GM21529 (cell line): ENCODE results near the gene NET1.
"Not testable (repeated sequence)": the region's sequence is repeated elsewhere in the genome, so short reads cannot be mapped to it uniquely, and the experiment has no call there.

Experiments used
- ATAC-seq: cut with Tn5 transposase; IDR thresholded peaks from one replicate; pipeline ENCODE4 v1.9.1; 2021; ENCODE audit not compliant: unreplicated experiment

Gene NET1, protein sequence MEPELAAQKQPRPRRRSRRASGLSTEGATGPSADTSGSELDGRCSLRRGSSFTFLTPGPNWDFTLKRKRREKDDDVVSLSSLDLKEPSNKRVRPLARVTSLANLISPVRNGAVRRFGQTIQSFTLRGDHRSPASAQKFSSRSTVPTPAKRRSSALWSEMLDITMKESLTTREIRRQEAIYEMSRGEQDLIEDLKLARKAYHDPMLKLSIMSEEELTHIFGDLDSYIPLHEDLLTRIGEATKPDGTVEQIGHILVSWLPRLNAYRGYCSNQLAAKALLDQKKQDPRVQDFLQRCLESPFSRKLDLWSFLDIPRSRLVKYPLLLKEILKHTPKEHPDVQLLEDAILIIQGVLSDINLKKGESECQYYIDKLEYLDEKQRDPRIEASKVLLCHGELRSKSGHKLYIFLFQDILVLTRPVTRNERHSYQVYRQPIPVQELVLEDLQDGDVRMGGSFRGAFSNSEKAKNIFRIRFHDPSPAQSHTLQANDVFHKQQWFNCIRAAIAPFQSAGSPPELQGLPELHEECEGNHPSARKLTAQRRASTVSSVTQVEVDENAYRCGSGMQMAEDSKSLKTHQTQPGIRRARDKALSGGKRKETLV

DNA sequence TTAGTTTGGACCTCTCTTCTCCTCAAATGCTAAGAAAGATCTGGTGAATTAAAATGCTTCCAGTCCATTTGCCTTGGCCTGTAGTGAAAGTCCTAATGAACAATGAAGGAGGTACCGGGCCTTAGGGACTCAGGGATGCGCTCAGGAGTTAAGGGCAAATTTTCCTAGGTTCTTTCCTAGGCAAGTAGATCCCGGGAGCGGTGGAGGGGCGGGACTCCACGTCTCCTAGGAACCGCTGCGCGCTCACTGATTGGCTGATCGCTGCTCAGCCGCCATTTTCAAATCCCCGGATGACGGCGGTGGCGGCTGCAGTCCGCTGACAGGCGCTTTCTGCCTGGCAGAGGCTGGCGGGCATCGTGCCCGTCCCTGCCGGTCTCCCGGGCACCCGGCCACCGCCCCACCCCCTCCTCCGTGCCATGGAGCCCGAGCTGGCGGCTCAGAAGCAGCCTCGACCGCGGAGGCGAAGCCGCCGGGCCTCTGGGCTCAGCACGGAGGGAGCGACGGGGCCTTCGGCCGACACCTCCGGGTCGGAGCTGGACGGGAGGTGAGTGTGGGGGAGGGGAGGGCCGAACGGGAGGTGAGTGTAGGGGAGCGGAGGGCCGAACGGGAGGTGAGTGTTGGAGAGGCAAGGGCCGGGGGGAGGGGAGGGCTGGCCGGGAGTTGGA lies at the start of gene NET1:
Gene NET1, plus strand, starts transcription at position 281 of the 665 bp plus-strand sequence. Its CDS starts 136 bp downstream, at position 417.
- peak; percentile 98 for ATAC-seq

DNA sequence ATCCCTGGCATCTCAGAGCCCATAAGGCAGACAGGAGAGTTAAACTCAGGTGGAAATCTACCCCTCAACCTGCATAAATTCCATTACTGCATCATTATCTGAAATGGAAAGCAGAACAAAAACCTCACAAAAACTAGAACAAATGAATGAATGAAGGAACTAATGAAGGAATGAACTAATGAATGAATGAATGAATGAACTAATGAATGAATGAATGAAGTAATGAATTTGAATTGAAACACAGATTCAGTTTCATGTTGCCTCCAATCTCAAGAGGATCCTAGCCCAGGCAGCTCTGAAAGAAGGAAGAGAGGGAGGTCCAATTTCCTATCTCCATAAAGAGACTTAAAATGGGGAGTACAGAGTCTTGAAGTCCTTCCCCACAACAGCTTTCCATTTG lies 49.5 kb upstream of the NET1 start:
- no peak for ATAC-seq

DNA sequence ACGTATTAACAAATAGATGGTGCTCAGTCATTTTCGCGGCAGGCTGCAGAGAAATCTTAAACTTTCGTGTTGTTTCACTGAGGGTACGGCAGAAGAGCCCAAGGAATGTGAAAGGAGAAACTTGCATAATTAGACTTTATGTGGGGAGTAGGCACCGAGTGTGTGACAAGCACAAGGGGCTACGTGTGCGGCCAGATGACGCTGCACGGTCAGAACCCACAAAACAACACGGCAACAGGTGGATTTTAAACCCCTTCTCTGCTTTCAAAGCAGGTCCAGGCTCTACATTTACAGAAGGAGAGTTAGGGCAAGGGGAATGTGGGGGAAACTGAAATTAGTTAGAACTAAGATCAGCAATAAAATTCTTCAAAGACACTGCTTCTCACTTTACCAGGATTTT lies 48.0 kb upstream of the NET1 start:
- ATAC-seq = no peak

DNA sequence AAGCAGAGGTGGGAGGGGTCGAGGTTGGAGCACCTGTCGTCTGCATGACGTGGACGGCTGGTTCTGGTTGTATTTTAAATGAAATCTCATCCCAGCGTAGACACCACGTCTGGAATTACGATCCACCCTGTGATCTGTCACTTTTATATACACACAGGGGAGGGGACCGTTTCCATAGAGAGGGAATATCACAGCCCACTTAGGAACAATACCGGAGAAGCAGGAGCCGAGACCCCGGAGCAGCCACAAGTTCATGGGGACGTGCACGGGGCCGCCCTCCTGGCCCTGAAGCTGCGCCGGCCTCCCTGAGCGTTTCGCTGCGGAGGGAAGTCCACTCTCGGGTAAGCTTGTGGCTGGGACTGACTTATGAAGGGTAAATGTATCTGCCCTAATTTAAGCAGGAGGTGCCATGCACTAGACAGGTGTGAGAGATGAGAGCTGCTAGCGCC lies 47.4 kb upstream of the NET1 start, which contains the start of gene UCN3:
Gene UCN3, plus strand, starts transcription at position 77 of the 449 bp plus-strand sequence. CDS start 8,755 bp downstream, outside the sequence.
- ATAC-seq = no peak

DNA sequence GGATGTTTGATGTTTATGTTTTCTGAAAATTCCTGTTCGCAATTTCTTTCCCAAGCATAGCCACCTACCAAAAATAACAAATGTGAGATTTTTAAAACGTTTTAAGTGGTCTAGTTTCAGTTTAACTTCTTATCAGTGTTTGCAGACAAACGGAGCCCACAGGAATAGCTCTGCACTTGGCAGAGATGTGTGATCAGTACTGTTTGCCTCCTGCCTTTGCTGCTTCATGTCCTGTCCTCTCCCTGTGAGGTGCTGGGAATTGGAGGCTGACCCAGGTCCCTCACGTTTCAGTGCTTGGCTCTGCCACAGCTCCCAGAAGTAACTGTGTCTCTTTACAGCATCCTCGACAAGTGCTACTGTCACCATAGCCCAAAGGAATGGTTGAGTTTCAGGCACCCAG lies 46.4 kb upstream of the NET1 start:
- ATAC-seq = no peak

DNA sequence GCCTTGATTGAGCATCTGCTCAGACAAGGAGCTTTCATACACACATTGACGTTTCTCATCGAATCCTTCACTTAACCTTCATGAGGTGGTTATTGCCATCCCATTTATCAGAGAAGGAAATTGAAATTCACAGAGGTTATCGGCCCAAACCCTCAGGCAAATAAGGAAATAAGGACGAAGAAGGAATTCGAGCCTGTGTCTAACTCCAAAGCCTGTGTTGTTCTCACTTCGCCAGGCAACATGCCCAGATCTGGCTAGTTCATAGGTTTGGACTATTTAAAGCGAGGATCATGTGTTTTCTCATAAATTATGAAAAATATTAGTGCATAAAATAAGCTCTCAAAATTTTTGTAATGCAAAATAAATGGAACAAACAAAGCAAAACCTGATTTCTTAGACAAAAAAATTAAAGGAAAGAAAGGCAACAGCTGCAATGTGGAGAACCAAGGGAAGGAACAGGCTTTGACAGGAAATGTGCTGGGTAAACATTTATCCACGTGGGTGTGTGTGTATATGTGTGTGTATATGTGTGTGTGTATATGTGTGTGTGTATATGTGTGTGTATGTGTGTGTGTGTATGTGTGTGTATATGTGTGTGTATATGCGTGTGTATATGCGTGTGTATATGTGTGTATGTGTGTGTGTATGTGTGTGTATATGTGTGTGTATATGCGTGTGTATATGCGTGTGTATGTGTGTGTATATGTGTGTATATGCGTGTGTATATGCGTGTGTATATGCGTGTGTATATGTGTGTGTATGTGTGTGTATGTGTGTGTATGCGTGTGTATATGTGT lies 42.8 kb upstream of the NET1 start:
- no peak for ATAC-seq

DNA sequence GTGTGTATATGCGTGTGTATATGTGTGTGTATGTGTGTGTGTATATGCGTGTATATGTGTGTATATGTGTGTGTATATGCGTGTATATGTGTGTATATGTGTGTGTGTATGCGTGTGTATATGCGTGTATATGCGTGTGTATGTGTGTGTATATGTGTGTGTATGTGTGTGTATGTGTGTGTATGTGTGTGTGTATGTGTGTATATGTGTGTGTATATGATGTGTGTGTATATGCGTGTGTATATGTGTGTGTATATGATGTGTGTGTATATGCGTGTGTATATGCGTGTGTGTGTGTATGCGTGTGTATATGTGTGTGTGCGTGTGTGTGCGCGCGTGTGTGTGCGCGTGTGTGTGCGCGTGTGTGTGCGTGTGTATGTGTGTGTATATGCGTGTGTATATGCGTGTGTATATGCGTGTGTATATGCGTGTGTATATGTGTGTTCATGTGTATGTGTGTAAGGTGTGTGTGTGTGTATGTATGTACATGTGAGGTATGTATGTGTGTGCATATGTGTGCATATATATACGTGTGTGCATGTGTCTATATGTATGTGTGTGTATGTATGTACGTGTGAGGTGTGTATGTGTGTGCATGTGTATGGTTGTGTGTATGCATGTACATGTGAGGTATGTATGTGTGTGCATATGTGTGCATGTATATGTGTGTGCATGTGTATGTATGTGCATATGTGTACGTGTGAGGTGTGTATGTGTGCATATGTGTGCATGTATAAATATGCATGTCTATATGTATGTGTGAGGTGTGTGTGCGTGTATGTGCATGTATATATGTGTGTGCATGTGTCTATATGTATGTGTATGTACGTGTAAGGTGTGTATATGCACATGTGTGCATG lies 41.6 kb upstream of the NET1 start:
- ATAC-seq = no peak

DNA sequence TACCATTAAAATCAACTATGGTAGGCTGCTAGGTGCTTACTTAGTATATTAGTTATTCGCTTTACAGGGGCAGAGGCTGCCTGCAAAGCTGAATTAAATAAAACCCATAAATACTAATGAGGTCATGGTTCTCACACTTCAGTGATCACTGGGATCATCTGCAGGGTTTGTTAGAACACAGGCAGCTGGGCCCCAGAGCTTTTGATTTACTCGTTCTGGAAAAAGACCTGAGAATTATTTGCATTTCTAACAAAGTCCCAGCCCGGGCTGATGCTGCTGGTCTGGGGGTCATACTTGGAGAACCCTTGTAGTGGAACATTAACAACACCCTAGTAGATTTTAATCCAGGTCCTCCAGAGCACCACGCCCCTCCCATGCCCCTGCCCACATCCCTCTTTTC lies 39.0 kb upstream of the NET1 start:
- no peak for ATAC-seq

DNA sequence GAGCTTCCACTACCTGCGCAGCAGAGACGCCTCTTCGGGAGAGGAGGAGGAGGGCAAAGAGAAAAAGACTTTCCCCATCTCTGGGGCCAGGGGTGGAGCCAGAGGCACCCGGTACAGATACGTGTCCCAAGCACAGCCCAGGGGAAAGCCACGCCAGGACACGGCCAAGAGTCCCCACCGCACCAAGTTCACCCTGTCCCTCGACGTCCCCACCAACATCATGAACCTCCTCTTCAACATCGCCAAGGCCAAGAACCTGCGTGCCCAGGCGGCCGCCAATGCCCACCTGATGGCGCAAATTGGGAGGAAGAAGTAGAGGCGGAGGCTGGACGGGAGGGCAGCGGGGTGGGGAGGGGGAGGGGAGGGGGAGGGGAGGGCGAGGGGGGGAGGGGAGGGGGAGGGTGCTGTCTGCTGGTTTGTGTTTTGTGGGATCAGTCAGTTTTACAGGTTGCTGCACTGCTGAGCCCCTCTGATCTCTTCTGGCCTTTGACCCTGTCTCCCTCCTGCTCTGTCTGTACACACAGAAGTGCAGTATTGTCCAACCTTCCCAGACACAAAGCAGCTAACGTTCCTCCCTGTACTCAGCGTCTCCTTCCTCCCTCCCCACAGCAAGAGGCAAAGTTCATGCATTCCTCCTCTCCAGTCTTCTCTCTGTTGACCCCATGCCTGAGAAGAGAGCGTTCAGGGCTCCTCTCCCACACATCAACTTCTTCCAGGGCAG lies 38.3 kb upstream of the NET1 start:
- ATAC-seq = no peak

DNA sequence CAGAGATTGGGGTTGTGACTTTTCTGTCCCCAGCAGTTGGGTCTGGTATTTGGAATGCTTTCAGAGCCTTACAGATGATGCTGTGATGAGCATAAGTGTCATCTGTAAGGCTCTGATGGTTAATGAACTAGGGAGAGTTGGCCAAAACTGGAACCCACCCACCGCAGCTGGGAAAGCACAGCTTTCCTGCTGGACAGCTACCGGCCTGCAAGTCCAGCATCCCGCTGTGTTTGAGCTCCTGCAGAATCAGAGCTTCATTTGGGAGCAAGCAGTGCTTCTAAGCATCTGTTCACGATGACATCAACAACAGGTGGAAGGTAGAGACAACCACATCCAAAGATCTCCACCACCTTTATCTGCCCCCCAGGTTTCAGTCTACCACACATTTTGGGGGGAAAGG lies 35.9 kb upstream of the NET1 start:
- ATAC-seq = no peak

DNA sequence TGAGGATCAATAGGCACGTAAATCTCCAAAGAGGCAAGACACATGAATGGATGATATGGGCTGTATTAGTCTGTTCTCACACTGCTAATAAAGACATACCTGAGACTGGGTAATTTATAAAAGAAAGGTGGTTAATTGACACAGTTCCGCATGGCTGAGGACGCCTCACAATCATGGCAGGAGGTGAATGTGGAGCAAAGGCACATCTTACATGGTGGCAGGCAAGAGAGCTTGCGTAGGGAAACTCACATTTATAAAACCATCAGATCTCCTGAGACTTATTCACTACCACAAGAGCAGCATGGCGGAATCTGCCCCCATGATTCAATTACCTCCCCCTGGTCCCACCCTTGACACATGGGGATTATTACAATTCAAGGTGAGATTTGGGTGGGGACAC lies 33.2 kb upstream of the NET1 start:
- ATAC-seq = not testable (repeated sequence)

DNA sequence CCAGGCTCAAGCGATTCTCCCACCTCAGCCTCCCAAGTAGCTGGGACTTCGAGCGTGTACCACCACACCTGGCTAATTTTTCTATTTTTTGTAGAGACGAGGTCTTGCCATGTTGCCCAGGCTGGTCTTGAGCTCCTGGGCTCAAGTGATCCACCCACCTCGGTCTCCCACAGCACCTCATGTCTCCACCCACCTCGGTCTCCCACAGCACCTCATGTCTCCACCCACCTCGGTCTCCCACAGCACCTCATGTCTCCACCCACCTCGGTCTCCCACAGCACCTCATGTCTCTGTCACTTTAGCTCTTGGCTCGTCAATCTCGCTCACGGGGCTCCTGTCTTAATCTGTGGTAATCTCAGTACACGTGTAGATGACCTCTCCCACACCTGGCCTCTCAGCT lies 32.0 kb upstream of the NET1 start:
- not testable (repeated sequence) for ATAC-seq

DNA sequence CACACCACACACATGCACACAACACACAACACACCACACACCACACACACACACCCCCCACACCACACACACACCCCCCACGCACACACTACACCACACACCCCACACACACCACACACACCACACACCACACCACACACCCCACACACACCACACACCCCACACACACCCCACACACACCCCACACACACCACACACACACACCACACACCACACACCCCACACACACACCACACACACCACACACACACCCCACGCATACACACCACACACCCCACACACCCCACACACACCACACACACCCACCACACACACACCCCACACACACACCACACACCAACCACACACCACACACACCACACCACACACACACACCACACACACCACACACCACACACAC lies 31.2 kb upstream of the NET1 start:
- ATAC-seq = no peak

DNA sequence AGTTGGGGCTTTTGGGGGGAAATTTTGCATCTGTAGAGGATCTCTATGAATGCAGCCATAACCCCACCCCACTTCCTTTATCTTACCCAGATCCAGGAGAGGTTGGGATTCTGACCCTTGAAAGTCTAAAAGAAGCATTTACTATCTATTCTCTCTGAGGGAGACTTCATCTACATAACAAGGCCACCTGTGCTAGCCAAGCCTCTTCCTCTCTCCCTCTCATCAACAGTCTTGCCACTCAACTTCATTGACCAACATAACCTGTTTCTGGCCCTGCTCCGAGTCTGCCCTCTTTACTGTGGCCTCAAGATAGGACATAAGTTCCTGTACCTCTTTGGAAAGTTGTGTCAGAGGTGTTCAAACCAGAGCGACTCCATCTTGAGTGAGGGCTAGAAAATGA lies 27.1 kb upstream of the NET1 start:
- ATAC-seq = no peak

DNA sequence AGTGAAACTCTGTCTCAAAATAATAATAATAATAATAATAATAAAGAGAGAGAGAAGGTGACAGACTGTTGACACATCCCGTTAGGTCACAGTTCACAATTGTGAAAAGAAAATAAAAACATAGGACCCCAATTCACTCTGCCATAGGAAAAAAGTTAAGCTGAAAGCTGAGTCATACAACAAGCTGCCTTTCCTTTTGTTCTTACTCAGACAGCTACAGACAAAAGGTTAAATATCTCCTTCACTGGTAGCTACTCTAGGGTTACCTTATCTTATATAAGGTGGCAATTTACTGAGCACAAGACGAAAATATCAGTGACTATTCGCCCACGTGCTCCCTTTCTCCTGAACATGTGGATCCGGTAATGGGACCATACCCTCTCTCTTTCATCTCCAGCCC lies 25.2 kb upstream of the NET1 start:
- ATAC-seq = no peak

DNA sequence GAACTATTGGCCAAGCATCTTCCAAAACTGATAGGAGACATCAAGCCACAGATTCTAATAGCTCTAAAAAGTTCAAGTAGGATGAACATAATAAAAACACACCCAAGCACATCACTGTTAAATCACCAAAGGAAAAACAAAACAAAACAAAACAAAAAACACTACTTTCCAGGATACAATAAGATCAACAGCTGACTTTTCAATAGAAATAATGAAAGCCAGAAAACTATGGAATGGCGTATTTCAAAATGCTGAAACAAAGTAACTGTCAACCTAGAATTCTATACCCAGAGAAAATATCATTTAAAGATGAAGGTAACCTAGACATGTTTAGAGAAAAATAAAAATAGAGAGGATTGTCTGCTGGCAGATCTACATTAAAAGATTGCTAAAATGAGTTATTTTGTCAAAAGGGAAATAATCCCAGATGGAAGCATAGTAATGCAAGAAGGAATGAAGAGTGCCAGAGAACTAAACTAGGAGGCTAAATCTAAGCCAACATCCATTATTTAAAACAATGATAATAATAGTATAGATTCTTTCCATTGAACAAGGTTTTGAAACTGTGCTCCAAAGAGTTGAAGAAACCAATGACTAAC lies 21.7 kb upstream of the NET1 start:
- ATAC-seq = no peak

DNA sequence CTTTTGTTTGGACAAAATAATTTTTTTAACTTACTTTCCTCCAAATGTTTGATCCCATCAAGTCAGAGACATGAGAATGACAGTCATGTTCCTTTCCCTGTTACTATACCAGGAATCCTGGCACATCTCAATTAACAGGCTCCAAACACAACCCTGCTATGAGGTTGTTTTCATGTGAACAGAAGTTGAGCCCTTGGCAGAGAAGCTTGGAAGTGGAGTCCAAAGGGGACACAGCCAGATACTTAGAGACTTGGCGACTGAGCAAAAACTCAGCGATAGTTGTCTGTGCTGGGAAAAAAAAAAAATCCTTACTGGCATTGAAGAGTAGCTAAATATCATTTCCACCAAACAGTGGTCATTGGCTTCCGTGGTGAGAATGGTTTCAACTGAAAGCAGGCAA lies 20.6 kb upstream of the NET1 start:
- no peak for ATAC-seq

DNA sequence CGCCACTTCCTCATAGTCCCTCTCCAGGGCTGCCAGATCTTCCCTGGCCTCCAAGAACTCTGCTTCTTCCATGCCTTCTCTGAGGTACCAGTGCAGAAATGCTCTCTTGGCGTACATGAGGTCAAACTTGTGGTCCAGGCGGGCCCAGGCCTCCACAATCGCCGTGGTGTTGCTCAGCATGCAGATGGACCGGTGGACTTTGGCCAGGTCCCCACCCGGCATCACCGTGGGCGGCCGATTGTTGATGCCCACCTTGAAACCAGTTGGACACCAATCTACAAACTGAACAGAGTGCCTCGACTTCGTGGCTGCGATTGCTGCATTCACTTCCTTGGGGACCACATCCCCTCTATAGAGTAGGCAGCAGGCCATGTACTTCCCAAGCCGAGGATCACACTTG lies 18.8 kb upstream of the NET1 start:
- no peak for ATAC-seq

DNA sequence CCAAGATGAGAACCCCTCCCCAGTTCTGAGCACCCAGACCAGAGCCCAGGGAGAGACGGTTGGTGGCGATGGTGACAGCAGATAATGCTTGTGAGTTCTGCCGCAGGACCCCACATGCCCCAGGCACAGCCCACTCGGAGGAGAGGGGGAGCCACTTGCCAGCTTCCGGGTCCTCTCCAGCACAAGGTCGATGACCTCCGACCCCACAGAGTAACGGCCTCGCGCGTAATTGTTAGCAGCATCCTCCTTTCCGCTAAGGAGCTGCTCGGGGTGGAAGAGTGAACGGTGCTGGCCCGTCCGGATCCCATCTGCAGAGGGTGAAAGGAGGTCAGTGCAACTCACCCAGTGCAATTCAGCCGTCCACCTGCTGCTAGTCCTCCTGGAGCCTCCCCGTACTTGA lies 17.2 kb upstream of the NET1 start:
- ATAC-seq = no peak
